GM23338 (cell line): ENCODE data around the gene BOK. TPM values are rescaled to one million over a fixed set of nuclear protein-coding genes. Genes with fewer than 3 reads are reported as not detected.

ENCODE experiments used
- ATAC-seq: fragments of 200-7000 bp; cut with Tn5 transposase; 3 replicates; pipeline ENCODE4 v1.9.1; 2020
- DNase-seq: peaks from one replicate; pipeline ENCODE4 v3.0.0-alpha.2; 2015; ENCODE audit warnings: low spot score
- H2AFZ ChIP-seq: fragments of 200-600 bp; sonication (generic); 2 replicates; pipeline ENCODE4 v1.8.0; 2016; ENCODE audit warnings: antibody characterized with exemption, mild to moderate bottlenecking, moderate library complexity
- H3F3A ChIP-seq: fragments of 200-600 bp; sonication (generic); replicated peaks from 2 replicates; pipeline ENCODE4 v1.8.0; 2017; ENCODE audit warnings: antibody characterized with exemption, mixed run types, low read depth
- H3K27ac ChIP-seq: fragments of 200-600 bp; sonication (generic); 2 replicates; pipeline ENCODE4 v1.6.1; 2016; ENCODE audit warnings: low read depth
- H3K27me3 ChIP-seq: fragments of 200-600 bp; sonication (generic); 2 replicates; pipeline ENCODE4 v1.8.0; 2016; ENCODE audit warnings: mild to moderate bottlenecking, mixed run types, moderate library complexity; ENCODE audit not compliant: insufficient read depth
- H3K36me3 ChIP-seq: fragments of 200-600 bp; sonication (generic); 2 replicates; pipeline ENCODE4 v1.8.0; 2016; ENCODE audit warnings: mild to moderate bottlenecking; ENCODE audit not compliant: insufficient read depth
- H3K4me1 ChIP-seq: fragments of 200-600 bp; sonication (generic); 2 replicates; pipeline ENCODE4 v1.8.0; 2016; ENCODE audit warnings: mild to moderate bottlenecking, moderate library complexity; ENCODE audit not compliant: insufficient read depth
- H3K4me2 ChIP-seq: fragments of 200-600 bp; sonication (generic); 2 replicates; pipeline ENCODE4 v1.7.1; 2017; ENCODE audit warnings: mixed run types
- H3K4me3 ChIP-seq: fragments of 200-600 bp; sonication (generic); 2 replicates; pipeline ENCODE4 v1.6.1; 2016; ENCODE audit warnings: mixed run types
- H3K79me2 ChIP-seq: fragments of 200-600 bp; sonication (generic); replicated peaks from 2 replicates; pipeline ENCODE4 v1.8.0; 2017; ENCODE audit warnings: mild to moderate bottlenecking; ENCODE audit not compliant: insufficient read depth
- H3K9me2 ChIP-seq: fragments of 200-600 bp; sonication (generic); 2 replicates; pipeline ENCODE4 v1.8.0; 2017; ENCODE audit not compliant: insufficient read depth
- H4K20me1 ChIP-seq: fragments of 200-600 bp; sonication (generic); replicated peaks from 2 replicates; pipeline ENCODE4 v1.8.0; 2017; ENCODE audit warnings: mild to moderate bottlenecking; ENCODE audit not compliant: insufficient read depth
- H3K27ac Mint-ChIP-seq: 2 replicates; pipeline ENCODE4 v1.8.0; 2020; ENCODE audit warnings: inconsistent platforms, mild to moderate bottlenecking, moderate library complexity, mixed read lengths
- H3K27me3 Mint-ChIP-seq: 3 replicates; pipeline ENCODE4 v1.8.0; 2022; ENCODE audit warnings: low read depth, mild to moderate bottlenecking, moderate library complexity, mixed read lengths, inconsistent platforms; ENCODE audit not compliant: insufficient read depth, poor library complexity
- H3K36me3 Mint-ChIP-seq: 3 replicates; pipeline ENCODE4 v1.8.0; 2021; ENCODE audit warnings: low read depth, mild to moderate bottlenecking, inconsistent platforms, moderate library complexity, mixed read lengths
- H3K4me1 Mint-ChIP-seq: 3 replicates; pipeline ENCODE4 v1.8.0; 2020; ENCODE audit warnings: mild to moderate bottlenecking, inconsistent platforms, mixed read lengths
- H3K4me3 Mint-ChIP-seq: 3 replicates; pipeline ENCODE4 v1.8.0; 2021; ENCODE audit warnings: moderate library complexity, mild to moderate bottlenecking, inconsistent platforms, mixed read lengths
- H3K9me3 Mint-ChIP-seq: 3 replicates; pipeline ENCODE4 v1.8.0; 2020; ENCODE audit warnings: moderate library complexity, mild to moderate bottlenecking, inconsistent platforms, mixed read lengths
- EZH2phosphoT487 ChIP-seq: fragments of 200-600 bp; sonication (generic); IDR thresholded peaks from one replicate; pipeline ENCODE4 v1.8.1; 2018; ENCODE audit warnings: antibody characterized with exemption; ENCODE audit not compliant: unreplicated experiment
- STAT1 ChIP-seq: IDR thresholded peaks from one replicate; pipeline ENCODE4 v1.6.1; 2016; ENCODE audit warnings: antibody characterized with exemption; ENCODE audit not compliant: unreplicated experiment
- ZNF331 ChIP-seq: fragments of 250-450 bp; sonication (Bioruptor Pico); IDR thresholded peaks from 2 replicates; pipeline ENCODE4 v1.5.0; 2020; ENCODE audit warnings: low read depth, mild to moderate bottlenecking, moderate library complexity
- polyA plus RNA-seq: library from polyadenylated mRNA; unstranded; fragments of >200 nt; fragmentation: Nextera tagmentation; extraction: Ambion mirVana; gene quantifications from 2 replicates; pipeline ENCODE4 v1.2.1, GENCODE V29; 2016
- total RNA-seq: library from RNA; depleted of rRNA; stranded (reverse); fragments of >200 nt; shearing (Covaris generic); gene quantifications from 2 replicates; pipeline ENCODE4 v1.2.3, GENCODE V29; 2014
- TF ChIP-seq, protein P1 (sequence below): IDR thresholded peaks from 2 replicates; pipeline ENCODE4 v1.6.1; 2016; ENCODE audit warnings: antibody characterized with exemption
- TF ChIP-seq, protein P2 (sequence below), 2 experiments: fragments of 200-600 bp in 1 of 2; sonication (generic) in 1 of 2; conservative IDR thresholded peaks; 2 replicates each; pipeline versions ENCODE4 v1.5.1 to v1.6.1; 2016 to 2017; ENCODE audit warnings: antibody characterized with exemption in 2 of 2, low read depth in 2 of 2, mild to moderate bottlenecking in 2 of 2, moderate library complexity in 1 of 2

The BOK gene
- total and polyA plus RNA-seq, 2 experiments from 2014 or later = 13.5 to 36.7 TPM

DNA sequence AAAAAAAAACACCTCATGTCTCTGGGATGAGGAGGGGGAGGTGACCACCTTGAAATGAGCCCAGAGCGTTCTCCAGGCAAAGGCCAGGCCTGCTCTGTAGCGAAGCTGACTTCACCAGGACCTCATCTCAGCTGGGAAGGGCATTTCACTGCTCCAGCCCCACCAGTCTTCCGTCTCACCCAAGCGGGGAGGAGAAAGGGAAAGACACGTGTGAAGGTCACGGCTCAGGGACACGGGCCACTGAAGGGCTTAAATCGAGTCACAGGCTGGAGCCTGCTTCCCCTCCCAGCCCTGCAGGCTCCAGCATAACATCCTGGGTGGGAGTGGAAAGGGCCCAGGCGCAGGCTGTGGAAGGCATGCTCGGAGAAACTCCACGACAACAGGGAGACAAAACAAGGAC, 60.3 kb downstream of the BOK start:
- H2AFZ ChIP-seq = no peak overlapping the region
- Mint-ChIP-seq H3K9me3 (peaks cover 9% of the 10 kb centered on the region; the same call in 2 of the 3 replicates), H3K4me3 (no peak overlapping the region), H3K27me3 (peaks cover 2% of the 10 kb centered on the region), H3K27ac (peak overlapping the region; percentile 84), H3K4me1 (peaks cover 23% of the 10 kb centered on the region), H3K36me3 (peaks cover 16% of the 10 kb centered on the region)
- H3K4me3 ChIP-seq = no peak overlapping the region
- no peaks in the 10 kb centered on the region for H3K27me3 ChIP-seq
- H4K20me1 ChIP-seq = peaks cover 15% of the 10 kb centered on the region; the same call in 1 of the 2 replicates
- no peak for DNase-seq
- no peak for ATAC-seq
- no peaks in the 10 kb centered on the region for H3K9me2 ChIP-seq
- no peaks in the 10 kb centered on the region for H3K36me3 ChIP-seq
- H3F3A ChIP-seq = peaks cover 6% of the 10 kb centered on the region; the same call in 1 of the 2 replicates
- peaks cover 80% of the 10 kb centered on the region for H3K79me2 ChIP-seq
- H3K27ac ChIP-seq = no peak overlapping the region; the same call in 1 of the 2 replicates
- TF ChIP-seq, protein P1, sequence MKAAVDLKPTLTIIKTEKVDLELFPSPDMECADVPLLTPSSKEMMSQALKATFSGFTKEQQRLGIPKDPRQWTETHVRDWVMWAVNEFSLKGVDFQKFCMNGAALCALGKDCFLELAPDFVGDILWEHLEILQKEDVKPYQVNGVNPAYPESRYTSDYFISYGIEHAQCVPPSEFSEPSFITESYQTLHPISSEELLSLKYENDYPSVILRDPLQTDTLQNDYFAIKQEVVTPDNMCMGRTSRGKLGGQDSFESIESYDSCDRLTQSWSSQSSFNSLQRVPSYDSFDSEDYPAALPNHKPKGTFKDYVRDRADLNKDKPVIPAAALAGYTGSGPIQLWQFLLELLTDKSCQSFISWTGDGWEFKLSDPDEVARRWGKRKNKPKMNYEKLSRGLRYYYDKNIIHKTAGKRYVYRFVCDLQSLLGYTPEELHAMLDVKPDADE = no peak
- peaks cover 6% of the 10 kb centered on the region; the same call in 1 of the 2 replicates for H3K4me1 ChIP-seq
- H3K4me2 ChIP-seq = no peak overlapping the region

DNA sequence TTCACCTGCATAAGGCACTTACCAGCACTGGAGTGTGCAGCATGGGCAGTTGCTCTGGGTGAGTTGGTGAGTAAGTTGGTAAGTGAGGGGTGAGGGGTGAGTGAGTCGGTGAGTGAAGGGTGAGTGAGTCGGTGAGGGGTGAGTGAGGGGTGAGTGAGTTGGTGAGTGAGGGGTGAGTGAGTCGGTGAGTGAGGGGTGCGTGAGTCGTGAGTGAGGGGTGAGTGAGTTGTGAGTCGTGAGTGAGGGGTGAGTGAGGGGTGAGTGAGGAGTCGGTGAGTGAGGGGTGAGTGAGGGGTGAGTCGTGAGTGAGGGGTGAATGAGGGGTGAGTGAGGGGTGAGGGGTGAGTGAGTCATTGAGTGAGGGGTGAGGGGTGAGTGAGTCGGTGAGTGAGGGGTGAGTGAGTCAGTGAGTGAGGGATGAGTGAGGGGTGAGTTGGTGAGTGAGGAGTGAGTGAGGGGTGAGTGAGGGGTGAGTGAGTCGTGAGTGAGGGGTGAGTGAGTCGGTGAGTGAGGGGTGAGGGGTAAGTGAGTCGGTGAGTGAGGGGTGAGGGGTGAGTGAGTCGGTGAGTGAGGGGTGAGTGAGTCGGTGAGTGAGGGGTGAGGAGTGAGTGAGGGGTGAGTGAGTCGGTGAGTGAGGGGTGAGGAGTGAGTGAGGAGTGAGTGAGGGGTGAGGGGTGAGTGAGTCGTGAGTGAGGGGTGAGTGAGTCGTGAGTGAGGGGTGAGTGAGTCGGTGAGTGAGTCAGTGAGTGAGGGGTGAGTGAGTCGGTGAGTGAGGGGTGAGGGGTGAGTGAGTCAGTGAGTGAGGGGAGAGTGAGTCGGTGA, 61.3 kb downstream of the BOK start:
- Mint-ChIP-seq H3K27ac (no peak overlapping the region), H3K27me3 (peaks cover 2% of the 10 kb centered on the region), H3K4me3 (no peak overlapping the region), H3K9me3 (peaks cover 9% of the 10 kb centered on the region; the same call in 2 of the 3 replicates), H3K36me3 (peaks cover 16% of the 10 kb centered on the region), H3K4me1 (peaks cover 22% of the 10 kb centered on the region)
- H3K9me2 ChIP-seq = no peaks in the 10 kb centered on the region
- ATAC-seq = no peak
- H3K4me1 ChIP-seq = peaks cover 6% of the 10 kb centered on the region; the same call in 1 of the 2 replicates
- H3F3A ChIP-seq = peaks cover 6% of the 10 kb centered on the region; the same call in 1 of the 2 replicates
- no peak overlapping the region for H3K4me2 ChIP-seq
- DNase-seq = no peak
- peaks cover 15% of the 10 kb centered on the region; the same call in 1 of the 2 replicates for H4K20me1 ChIP-seq
- no peak overlapping the region for H3K4me3 ChIP-seq
- H3K27ac ChIP-seq = no peak overlapping the region
- H3K36me3 ChIP-seq = no peaks in the 10 kb centered on the region
- H2AFZ ChIP-seq = no peak overlapping the region
- no peaks in the 10 kb centered on the region for H3K27me3 ChIP-seq
- TF ChIP-seq, protein P1 = no peak
- TF ChIP-seq EZH2phosphoT487 (no peak), ZNF331 (no peak), STAT1 (no peak)
- TF ChIP-seq, protein P2, sequence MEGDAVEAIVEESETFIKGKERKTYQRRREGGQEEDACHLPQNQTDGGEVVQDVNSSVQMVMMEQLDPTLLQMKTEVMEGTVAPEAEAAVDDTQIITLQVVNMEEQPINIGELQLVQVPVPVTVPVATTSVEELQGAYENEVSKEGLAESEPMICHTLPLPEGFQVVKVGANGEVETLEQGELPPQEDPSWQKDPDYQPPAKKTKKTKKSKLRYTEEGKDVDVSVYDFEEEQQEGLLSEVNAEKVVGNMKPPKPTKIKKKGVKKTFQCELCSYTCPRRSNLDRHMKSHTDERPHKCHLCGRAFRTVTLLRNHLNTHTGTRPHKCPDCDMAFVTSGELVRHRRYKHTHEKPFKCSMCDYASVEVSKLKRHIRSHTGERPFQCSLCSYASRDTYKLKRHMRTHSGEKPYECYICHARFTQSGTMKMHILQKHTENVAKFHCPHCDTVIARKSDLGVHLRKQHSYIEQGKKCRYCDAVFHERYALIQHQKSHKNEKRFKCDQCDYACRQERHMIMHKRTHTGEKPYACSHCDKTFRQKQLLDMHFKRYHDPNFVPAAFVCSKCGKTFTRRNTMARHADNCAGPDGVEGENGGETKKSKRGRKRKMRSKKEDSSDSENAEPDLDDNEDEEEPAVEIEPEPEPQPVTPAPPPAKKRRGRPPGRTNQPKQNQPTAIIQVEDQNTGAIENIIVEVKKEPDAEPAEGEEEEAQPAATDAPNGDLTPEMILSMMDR (conservative IDR thresholded peaks at IDR 0.05; ENCODE audit: low read depth in 2 of 2) = no peak
- peaks cover 79% of the 10 kb centered on the region for H3K79me2 ChIP-seq
